ENCODE measurements around the gene ZC2HC1B. TPM values are rescaled to one million over a fixed set of nuclear protein-coding genes. Genes with fewer than 3 reads are reported as not detected.

Gene ZC2HC1B
- total RNA-seq, 2 donors from 2014 or later, result 0.34 TPM; not detected in 1

DNA sequence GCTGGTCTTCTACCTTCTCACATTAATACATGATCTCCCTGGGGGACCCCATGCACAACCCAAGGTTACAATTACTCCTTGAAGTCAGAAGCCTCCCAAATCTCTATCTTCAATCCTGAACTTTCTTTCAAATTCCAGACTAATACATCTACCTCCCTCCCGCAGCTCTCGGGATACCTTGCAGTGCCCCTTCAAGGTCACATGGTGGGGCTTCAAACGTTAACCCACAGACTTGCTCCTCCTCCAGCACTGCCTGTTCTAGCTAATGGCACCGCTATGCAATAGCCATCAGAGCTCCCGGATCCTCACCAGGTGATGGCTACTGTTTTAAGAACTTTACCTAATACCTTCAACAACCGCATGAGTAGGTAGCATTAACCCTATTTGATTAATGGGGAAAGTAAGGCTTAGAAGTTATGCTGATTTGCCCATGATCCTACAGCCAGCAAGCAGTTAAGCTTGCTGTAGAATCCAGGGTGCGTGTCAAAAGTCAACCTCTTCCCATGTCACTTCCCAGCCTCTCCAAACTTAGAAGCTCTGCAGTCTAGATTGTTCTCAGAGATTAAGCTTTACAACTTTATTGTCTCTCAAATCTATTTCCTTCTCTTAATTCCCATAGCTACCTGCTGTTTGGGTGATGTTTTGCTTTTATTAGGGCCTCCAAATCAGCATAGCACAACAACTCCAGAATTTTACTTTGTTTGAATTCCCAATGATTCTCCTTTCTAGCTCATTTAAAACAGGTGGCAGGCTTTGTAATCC, 99.1 kb downstream of the ZC2HC1B start:
- DNase-seq (no peak), ATAC-seq (no peak)
- Mint-ChIP-seq H3K4me1 (peaks cover 2% of the 10 kb centered on the region), H3K4me3 (no peak overlapping the region), H3K27me3 (no peaks in the 10 kb centered on the region), H3K27ac (no peak overlapping the region), H3K36me3 (ENCODE audit: low read depth) (peaks cover 5% of the 10 kb centered on the region)
- H3K9me3 ChIP-seq (ENCODE audit: control insufficient read depth, low read length, poor library complexity, severe bottlenecking), result no peaks in the 10 kb centered on the region

- ATAC-seq, result no peak
These were observed 100.4 kb downstream of the ZC2HC1B start for GRCh38 chr6:143964674-143965081.

DNA sequence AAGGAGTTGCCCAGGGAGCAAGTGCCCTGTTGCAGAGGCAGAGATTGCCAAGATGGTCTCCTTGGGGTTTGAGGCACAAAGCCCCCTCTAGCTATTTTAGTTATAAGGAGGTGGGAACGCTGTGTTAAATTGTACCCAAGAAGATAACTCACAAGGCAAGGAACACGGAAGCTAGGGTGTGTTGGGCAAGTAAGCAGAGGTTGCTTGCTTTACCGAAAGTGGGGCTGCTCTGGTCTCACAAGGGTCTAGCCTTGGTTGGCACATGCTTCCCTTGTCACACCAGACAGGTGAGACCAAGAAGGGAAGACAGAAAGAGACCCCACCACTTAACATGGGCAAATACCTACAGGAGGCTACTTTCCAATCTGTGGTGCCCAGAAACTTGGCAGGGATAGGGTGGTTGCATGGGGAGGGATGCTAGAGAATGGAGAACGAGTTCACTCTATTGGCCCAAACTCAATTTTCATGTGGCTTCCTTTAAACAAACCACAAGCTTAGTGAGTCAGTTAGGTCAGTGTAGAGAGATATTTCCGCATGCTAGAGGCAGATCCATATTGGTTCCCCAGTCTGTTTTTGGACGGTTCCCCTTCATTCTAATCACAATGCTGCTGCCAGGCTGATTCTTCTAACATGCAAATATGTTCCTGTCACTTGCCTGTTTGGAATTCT, 101.4 kb downstream of the ZC2HC1B start:
- peaks cover 3% of the 10 kb centered on the region for H3K36me3 Mint-ChIP-seq (ENCODE audit: low read depth)
- peaks cover under 1% of the 10 kb centered on the region for H3K27me3 Mint-ChIP-seq
- no peak overlapping the region for H3K27ac Mint-ChIP-seq
- DNase-seq, result no peak
- H3K9me3 ChIP-seq (ENCODE audit: control insufficient read depth, low read length, poor library complexity, severe bottlenecking), result no peaks in the 10 kb centered on the region
- H3K4me3 Mint-ChIP-seq, result no peak overlapping the region
- ATAC-seq, result peak; percentile 42
- H3K4me1 Mint-ChIP-seq, result peaks cover 2% of the 10 kb centered on the region

More at GRCh38 chr6:143964674-143965081, 100.4 kb downstream of the ZC2HC1B start:
- Mint-ChIP-seq H3K27me3 (no peaks in the 10 kb centered on the region), H3K4me3 (no peak overlapping the region), H3K4me1 (peaks cover 2% of the 10 kb centered on the region), H3K36me3 (ENCODE audit: low read depth) (peaks cover 3% of the 10 kb centered on the region), H3K27ac (no peak overlapping the region)
- H3K9me3 ChIP-seq (ENCODE audit: control insufficient read depth, low read length, poor library complexity, severe bottlenecking), result no peaks in the 10 kb centered on the region
- no peak for DNase-seq

- H3K36me3 Mint-ChIP-seq (ENCODE audit: low read depth), result peaks cover 3% of the 10 kb centered on the region
- H3K27ac Mint-ChIP-seq, result no peak overlapping the region
- no peaks in the 10 kb centered on the region for H3K9me3 ChIP-seq (ENCODE audit: control insufficient read depth, low read length, poor library complexity, severe bottlenecking)
- DNase-seq, result no peak
- H3K4me1 Mint-ChIP-seq, result peaks cover 2% of the 10 kb centered on the region
- no peak overlapping the region for H3K4me3 Mint-ChIP-seq
- no peak for ATAC-seq
- H3K27me3 Mint-ChIP-seq, result peaks cover 7% of the 10 kb centered on the region
These were observed 102.0 kb downstream of the ZC2HC1B start for GRCh38 chr6:143966312-143966711.

- no peak overlapping the region for H3K4me3 Mint-ChIP-seq
- peaks cover 10% of the 10 kb centered on the region for H3K27me3 Mint-ChIP-seq
- H3K27ac Mint-ChIP-seq, result no peak overlapping the region
- no peak for DNase-seq
- ATAC-seq, result no peak
- H3K9me3 ChIP-seq (ENCODE audit: control insufficient read depth, low read length, poor library complexity, severe bottlenecking), result no peaks in the 10 kb centered on the region
- H3K4me1 Mint-ChIP-seq, result peaks cover 2% of the 10 kb centered on the region
- H3K36me3 Mint-ChIP-seq (ENCODE audit: low read depth), result peaks cover 3% of the 10 kb centered on the region
These were observed 103.6 kb downstream of the ZC2HC1B start for GRCh38 chr6:143967706-143968376.

DNA sequence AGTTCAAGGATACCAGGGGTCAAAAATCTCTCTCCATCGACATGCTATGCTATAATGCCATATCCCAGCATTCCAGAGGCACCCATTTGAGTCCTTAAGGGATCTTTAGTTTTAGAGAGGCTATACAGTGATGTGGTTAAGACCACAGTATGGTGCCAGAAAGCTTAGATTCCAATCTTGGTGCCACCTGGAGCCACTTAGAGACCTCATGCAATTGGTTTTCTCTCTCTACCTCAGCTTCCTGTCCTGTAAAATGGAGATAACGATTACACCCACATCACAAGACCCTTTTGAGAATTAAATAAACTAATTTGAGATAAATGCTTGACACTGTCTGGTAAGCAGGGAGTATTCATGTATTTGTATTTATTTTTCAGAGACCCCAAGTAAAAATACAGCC, 104.8 kb downstream of the ZC2HC1B start:
- H3K4me3 Mint-ChIP-seq, result no peak overlapping the region
- no peaks in the 10 kb centered on the region for H3K9me3 ChIP-seq (ENCODE audit: control insufficient read depth, low read length, poor library complexity, severe bottlenecking)
- peaks cover 10% of the 10 kb centered on the region for H3K27me3 Mint-ChIP-seq
- no peaks in the 10 kb centered on the region for H3K4me1 Mint-ChIP-seq
- peaks cover 3% of the 10 kb centered on the region for H3K36me3 Mint-ChIP-seq (ENCODE audit: low read depth)
- ATAC-seq, result no peak
- DNase-seq, result no peak
- H3K27ac Mint-ChIP-seq, result no peak overlapping the region

- H3K4me1 Mint-ChIP-seq, result no peaks in the 10 kb centered on the region
- no peaks in the 10 kb centered on the region for H3K9me3 ChIP-seq (ENCODE audit: control insufficient read depth, low read length, poor library complexity, severe bottlenecking)
- DNase-seq, result no peak
- no peak for ATAC-seq
- H3K4me3 Mint-ChIP-seq, result no peak overlapping the region
- peaks cover 10% of the 10 kb centered on the region for H3K27me3 Mint-ChIP-seq
- peaks cover 3% of the 10 kb centered on the region for H3K36me3 Mint-ChIP-seq (ENCODE audit: low read depth)
- H3K27ac Mint-ChIP-seq, result no peak overlapping the region
These were observed 106.4 kb downstream of the ZC2HC1B start for GRCh38 chr6:143970456-143971218.

- Mint-ChIP-seq H3K36me3 (ENCODE audit: low read depth) (peaks cover 3% of the 10 kb centered on the region), H3K27ac (no peak overlapping the region), H3K4me3 (no peak overlapping the region), H3K27me3 (peaks cover 10% of the 10 kb centered on the region), H3K4me1 (no peaks in the 10 kb centered on the region)
- no peak for DNase-seq
- no peak for ATAC-seq
- H3K9me3 ChIP-seq (ENCODE audit: control insufficient read depth, low read length, poor library complexity, severe bottlenecking), result no peaks in the 10 kb centered on the region
These were observed 107.4 kb downstream of the ZC2HC1B start for GRCh38 chr6:143971482-143972205.

DNA sequence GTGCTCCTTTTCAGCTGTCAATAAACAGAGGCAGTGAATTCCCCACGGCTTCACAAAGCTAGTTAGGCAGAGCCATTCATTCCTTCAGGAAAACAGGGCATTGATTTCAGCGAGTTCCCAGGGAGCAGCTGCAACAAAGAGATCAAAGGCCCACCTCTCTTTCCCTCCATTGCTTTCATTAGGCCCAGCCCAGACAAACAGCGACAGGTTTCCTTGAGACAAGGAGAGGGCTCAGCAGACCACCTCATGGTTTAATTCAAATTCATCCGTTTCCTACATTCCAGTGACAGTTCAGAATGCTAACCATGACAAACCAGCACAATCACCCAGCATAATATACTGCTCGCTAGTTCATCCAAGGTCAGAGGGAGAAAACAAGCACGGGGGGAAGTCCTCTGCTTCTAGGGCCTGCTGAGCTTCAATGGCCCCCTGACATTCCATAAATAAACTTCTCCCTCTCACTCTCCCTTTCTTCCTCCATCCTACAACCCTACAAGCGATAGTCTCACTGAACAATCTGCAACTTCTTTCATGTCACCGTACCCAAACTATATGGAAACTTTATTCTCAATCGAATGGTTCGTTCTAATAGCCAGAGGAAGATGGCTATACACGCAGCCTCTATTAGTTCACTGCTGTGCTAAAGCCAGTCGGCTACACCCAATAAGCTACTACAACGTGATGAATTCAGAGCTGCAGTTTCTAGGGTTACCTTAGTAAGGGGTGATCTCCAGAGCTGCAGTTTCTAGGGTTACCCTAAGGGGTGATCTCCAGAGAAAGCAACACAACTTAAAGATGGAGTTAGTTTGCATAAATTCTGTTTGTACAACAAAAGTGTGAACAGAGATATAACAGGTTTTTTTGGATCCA, 109.1 kb downstream of the ZC2HC1B start:
- Mint-ChIP-seq H3K27ac (no peak overlapping the region), H3K27me3 (peaks cover 10% of the 10 kb centered on the region), H3K4me1 (no peaks in the 10 kb centered on the region), H3K4me3 (no peak overlapping the region), H3K36me3 (ENCODE audit: low read depth) (no peaks in the 10 kb centered on the region)
- ATAC-seq (no peak), DNase-seq (no peak)
- H3K9me3 ChIP-seq (ENCODE audit: control insufficient read depth, low read length, poor library complexity, severe bottlenecking), result no peaks in the 10 kb centered on the region

- Mint-ChIP-seq H3K27me3 (peaks cover 10% of the 10 kb centered on the region), H3K27ac (no peak overlapping the region), H3K4me3 (no peak overlapping the region), H3K4me1 (no peaks in the 10 kb centered on the region), H3K36me3 (ENCODE audit: low read depth) (no peaks in the 10 kb centered on the region)
- H3K9me3 ChIP-seq (ENCODE audit: control insufficient read depth, low read length, poor library complexity, severe bottlenecking), result no peaks in the 10 kb centered on the region
- DNase-seq (no peak), ATAC-seq (no peak)
These were observed 109.8 kb downstream of the ZC2HC1B start for GRCh38 chr6:143974089-143974488.

GRCh38 chr6:143976806-143977349, 112.6 kb downstream of the ZC2HC1B start:
- ATAC-seq (no peak), DNase-seq (no peak)
- H3K4me3 Mint-ChIP-seq, result peak overlapping the region; percentile 10
- H3K27me3 Mint-ChIP-seq, result no peaks in the 10 kb centered on the region
- no peaks in the 10 kb centered on the region for H3K9me3 ChIP-seq (ENCODE audit: control insufficient read depth, low read length, poor library complexity, severe bottlenecking)
- H3K27ac Mint-ChIP-seq, result peak overlapping the region; percentile 86
- no peaks in the 10 kb centered on the region for H3K36me3 Mint-ChIP-seq (ENCODE audit: low read depth)
- no peaks in the 10 kb centered on the region for H3K4me1 Mint-ChIP-seq

Data from T-helper 17 cell (primary cell).